GM12872 (cell line): ENCODE data around the gene LRSAM1.

Source experiments
- CTCF ChIP-seq: IDR thresholded peaks from 3 replicates; pipeline ENCODE4 v1.5.1; 2011; ENCODE audit warnings: low read depth, mild to moderate bottlenecking, low read length, moderate library complexity; ENCODE audit not compliant: insufficient read depth

The LRSAM1 gene

GRCh38 chr9:127520941-127521918, 69.9 kb downstream of the LRSAM1 start:
- TF ChIP-seq CTCF, result no peak

GRCh38 chr9:127521919-127522304, 70.6 kb downstream of the LRSAM1 start:
- no peak for TF ChIP-seq CTCF

- no peak for TF ChIP-seq CTCF
Measured at GRCh38 chr9:127522727-127523126, 71.4 kb downstream of the LRSAM1 start.

GRCh38 chr9:127523312-127523851, 72.1 kb downstream of the LRSAM1 start:
- TF ChIP-seq CTCF, result peak; percentile 58; the same call in 2 of the 3 replicates

- no peak for TF ChIP-seq CTCF
Measured at GRCh38 chr9:127524373-127524772, 73.1 kb downstream of the LRSAM1 start.

- TF ChIP-seq CTCF, result peak; percentile 71; the same call in 2 of the 3 replicates
Measured at GRCh38 chr9:127525401-127526188, 74.3 kb downstream of the LRSAM1 start.
